WTC11 (cell line): ENCODE data around the gene CPLX3. TPM values are rescaled to one million over a fixed set of nuclear protein-coding genes. Genes with fewer than 3 reads are reported as not detected.
A peak's percentile ranks its signal among the peaks of the same experiment; 100 is the strongest.

Source experiments
- ATAC-seq: fragments of 200-7000 bp; cut with Tn5 transposase; 2 replicates; pipeline ENCODE4 v1.10.0; 2021; ENCODE audit warnings: mild to moderate bottlenecking, moderate library complexity
- CTCF ChIA-PET: fragments of 300-600 bp; sonication (Branson Sonifier 250); formaldehyde crosslinking; loops from one replicate; lab custom pipeline; 2021; ENCODE audit warnings: antibody characterized with exemption; lab: Charles Lee
- POLR2A ChIA-PET: fragments of 350-600 bp; sonication (Branson Sonifier 250); formaldehyde crosslinking; loops from one replicate; lab custom pipeline; 2021; ENCODE audit warnings: antibody characterized with exemption; lab: Charles Lee
- DNase-seq: peaks from one replicate; pipeline ENCODE4 v3.0.0; 2021; ENCODE audit warnings: low spot score
- H3K27ac Mint-ChIP-seq: 2 replicates; pipeline ENCODE4 v1.8.0; 2021; ENCODE audit warnings: mixed read lengths
- H3K27me3 Mint-ChIP-seq: 2 replicates; pipeline ENCODE4 v1.8.0; 2021; ENCODE audit warnings: low read depth, mild to moderate bottlenecking, moderate library complexity, mixed read lengths
- H3K36me3 Mint-ChIP-seq: 2 replicates; pipeline ENCODE4 v1.8.0; 2021; ENCODE audit warnings: mixed read lengths
- H3K4me1 Mint-ChIP-seq: 2 replicates; pipeline ENCODE4 v1.8.0; 2022; ENCODE audit warnings: mixed read lengths
- H3K4me3 Mint-ChIP-seq: 2 replicates; pipeline ENCODE4 v1.8.0; 2021; ENCODE audit warnings: mild to moderate bottlenecking, moderate library complexity, mixed read lengths
- H3K9me3 Mint-ChIP-seq: 2 replicates; pipeline ENCODE4 v1.8.0; 2021; ENCODE audit warnings: mixed read lengths
- ATF1 ChIP-seq: sonication (generic); formaldehyde crosslinking; IDR thresholded peaks from 2 replicates; pipeline ENCODE4 v1.8.1; 2023; ENCODE audit warnings: mild to moderate bottlenecking, moderate library complexity, missing genetic modification reagents
- FOXP1 ChIP-seq: sonication (generic); formaldehyde crosslinking; IDR thresholded peaks from 2 replicates; pipeline ENCODE4 v1.8.0; 2022; ENCODE audit warnings: missing genetic modification reagents, mild to moderate bottlenecking, moderate library complexity, borderline replicate concordance
- KAT7 ChIP-seq: sonication (generic); formaldehyde crosslinking; IDR thresholded peaks from 2 replicates; pipeline ENCODE4 v1.8.1; 2023; ENCODE audit warnings: missing genetic modification reagents, mild to moderate bottlenecking, borderline replicate concordance
- NFE2L1 ChIP-seq: sonication (generic); formaldehyde crosslinking; IDR thresholded peaks from 2 replicates; pipeline ENCODE4 v1.8.1; 2023; ENCODE audit warnings: missing genetic modification reagents
- NR2C2 ChIP-seq: sonication (generic); formaldehyde crosslinking; IDR thresholded peaks from 2 replicates; pipeline ENCODE4 v1.8.0; 2022; ENCODE audit warnings: mild to moderate bottlenecking, missing genetic modification reagents
- RORB ChIP-seq: fragments of 250-450 bp; sonication (Bioruptor Pico); IDR thresholded peaks from 2 replicates; pipeline ENCODE4 v1.9.0; 2021; ENCODE audit warnings: mild to moderate bottlenecking
- SMAD3 ChIP-seq: sonication (generic); formaldehyde crosslinking; IDR thresholded peaks from 2 replicates; pipeline ENCODE4 v1.8.0; 2022; ENCODE audit warnings: missing genetic modification reagents, mild to moderate bottlenecking, borderline replicate concordance
- TEAD1 ChIP-seq: sonication (generic); formaldehyde crosslinking; IDR thresholded peaks from 2 replicates; pipeline ENCODE4 v1.8.0; 2022; ENCODE audit warnings: mild to moderate bottlenecking, missing genetic modification reagents
- ZNF121 ChIP-seq: sonication (generic); formaldehyde crosslinking; IDR thresholded peaks from 2 replicates; pipeline ENCODE4 v1.8.0; 2023; ENCODE audit warnings: missing genetic modification reagents
- ZNF219 ChIP-seq: sonication (generic); formaldehyde crosslinking; IDR thresholded peaks from 2 replicates; pipeline ENCODE4 v1.8.0; 2023; ENCODE audit warnings: missing genetic modification reagents, mild to moderate bottlenecking, borderline replicate concordance
- ZNF396 ChIP-seq: fragments of 250-450 bp; sonication (Bioruptor Pico); IDR thresholded peaks from 2 replicates; pipeline ENCODE4 v1.8.0; 2021; ENCODE audit warnings: mild to moderate bottlenecking, moderate library complexity, borderline replicate concordance
- ZNF423 ChIP-seq: fragments of 250-450 bp; sonication (Bioruptor Pico); IDR thresholded peaks from 2 replicates; pipeline ENCODE4 v2.1.2; 2022; ENCODE audit warnings: mild to moderate bottlenecking, moderate library complexity
- total RNA-seq: library from RNA; stranded (reverse); gene quantifications from 3 replicates; pipeline ENCODE4 v1.2.3, GENCODE V29; 2021
- TF ChIP-seq, protein P1 (sequence below): sonication (generic); formaldehyde crosslinking; IDR thresholded peaks from 2 replicates; pipeline ENCODE4 v1.8.1; 2023; ENCODE audit warnings: mild to moderate bottlenecking, missing genetic modification reagents, moderate library complexity
- TF ChIP-seq, protein P2 (sequence below): sonication (generic); formaldehyde crosslinking; IDR thresholded peaks from 2 replicates; pipeline ENCODE4 v1.8.0; 2022; ENCODE audit warnings: mild to moderate bottlenecking, missing genetic modification reagents
- TF ChIP-seq, protein P3 (sequence below): sonication (generic); formaldehyde crosslinking; IDR thresholded peaks from 2 replicates; pipeline ENCODE4 v1.8.1; 2023; ENCODE audit warnings: mild to moderate bottlenecking, missing genetic modification reagents
- TF ChIP-seq, protein P4 (sequence below): fragments of 250-450 bp; sonication (Bioruptor Pico); IDR thresholded peaks from 2 replicates; pipeline ENCODE4 v1.8.0; 2021; ENCODE audit warnings: mild to moderate bottlenecking
- TF ChIP-seq, protein P5 (sequence below): sonication (generic); formaldehyde crosslinking; conservative IDR thresholded peaks from 2 replicates; pipeline ENCODE4 v1.8.1; 2022; ENCODE audit warnings: mild to moderate bottlenecking, missing genetic modification reagents
- TF ChIP-seq, protein P6 (sequence below): sonication (generic); formaldehyde crosslinking; IDR thresholded peaks from 2 replicates; pipeline ENCODE4 v1.8.1; 2022; ENCODE audit warnings: mild to moderate bottlenecking, moderate library complexity, missing genetic modification reagents
- TF ChIP-seq, protein P7 (sequence below): sonication (generic); formaldehyde crosslinking; IDR thresholded peaks from 2 replicates; pipeline ENCODE4 v1.8.0; 2023; ENCODE audit warnings: mild to moderate bottlenecking, missing genetic modification reagents
- TF ChIP-seq, protein P8 (sequence below): fragments of 250-450 bp; sonication (Bioruptor Pico); IDR thresholded peaks from 2 replicates; pipeline ENCODE4 v1.9.0; 2021; ENCODE audit warnings: mild to moderate bottlenecking, borderline replicate concordance

CPLX3 gene
- total RNA-seq, 1 experiment from 2014 or later: 0.09 TPM

DNA sequence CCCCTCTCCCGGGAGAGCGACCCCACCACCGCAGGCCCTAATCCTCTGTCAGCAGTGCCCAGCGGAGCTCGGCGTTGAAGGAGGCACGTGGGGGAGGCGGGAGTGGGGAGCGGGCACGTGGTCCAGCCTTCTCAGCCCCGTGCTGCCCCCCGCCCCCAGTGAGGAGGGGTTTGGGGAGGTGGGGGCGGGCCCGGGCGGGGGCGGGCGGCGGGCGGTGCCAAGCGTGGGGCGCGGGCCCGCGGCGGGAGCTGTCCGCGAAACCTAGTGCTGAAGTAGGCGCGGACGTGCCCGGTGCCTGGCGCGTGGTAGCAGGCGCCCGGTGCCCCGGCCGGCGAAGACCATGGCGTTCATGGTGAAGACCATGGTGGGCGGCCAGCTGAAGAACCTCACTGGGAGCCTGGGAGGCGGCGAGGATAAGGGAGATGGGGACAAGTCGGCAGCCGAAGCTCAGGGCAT, at the start of gene CPLX3 (continued):
- no peak for TF ChIP-seq NFE2L1
- TF ChIP-seq NR2C2: 0 out of 2 replicates have a peak, but pooled peaks have one; percentile 47
- TF ChIP-seq ZNF121 (CRISPR knock-in tag): no peak
- no peak for TF ChIP-seq KAT7 (CRISPR knock-in tag)
- TF ChIP-seq, protein P1, sequence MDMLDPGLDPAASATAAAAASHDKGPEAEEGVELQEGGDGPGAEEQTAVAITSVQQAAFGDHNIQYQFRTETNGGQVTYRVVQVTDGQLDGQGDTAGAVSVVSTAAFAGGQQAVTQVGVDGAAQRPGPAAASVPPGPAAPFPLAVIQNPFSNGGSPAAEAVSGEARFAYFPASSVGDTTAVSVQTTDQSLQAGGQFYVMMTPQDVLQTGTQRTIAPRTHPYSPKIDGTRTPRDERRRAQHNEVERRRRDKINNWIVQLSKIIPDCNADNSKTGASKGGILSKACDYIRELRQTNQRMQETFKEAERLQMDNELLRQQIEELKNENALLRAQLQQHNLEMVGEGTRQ (CRISPR knock-in tag): peak; percentile 83
- TF ChIP-seq, protein P2, sequence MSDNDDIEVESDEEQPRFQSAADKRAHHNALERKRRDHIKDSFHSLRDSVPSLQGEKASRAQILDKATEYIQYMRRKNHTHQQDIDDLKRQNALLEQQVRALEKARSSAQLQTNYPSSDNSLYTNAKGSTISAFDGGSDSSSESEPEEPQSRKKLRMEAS: peak; percentile 64; the same call in 1 of the 2 replicates
- peak; percentile 79; the same call in 1 of the 2 replicates for TF ChIP-seq TEAD1 (CRISPR knock-in tag)
- TF ChIP-seq, protein P3, sequence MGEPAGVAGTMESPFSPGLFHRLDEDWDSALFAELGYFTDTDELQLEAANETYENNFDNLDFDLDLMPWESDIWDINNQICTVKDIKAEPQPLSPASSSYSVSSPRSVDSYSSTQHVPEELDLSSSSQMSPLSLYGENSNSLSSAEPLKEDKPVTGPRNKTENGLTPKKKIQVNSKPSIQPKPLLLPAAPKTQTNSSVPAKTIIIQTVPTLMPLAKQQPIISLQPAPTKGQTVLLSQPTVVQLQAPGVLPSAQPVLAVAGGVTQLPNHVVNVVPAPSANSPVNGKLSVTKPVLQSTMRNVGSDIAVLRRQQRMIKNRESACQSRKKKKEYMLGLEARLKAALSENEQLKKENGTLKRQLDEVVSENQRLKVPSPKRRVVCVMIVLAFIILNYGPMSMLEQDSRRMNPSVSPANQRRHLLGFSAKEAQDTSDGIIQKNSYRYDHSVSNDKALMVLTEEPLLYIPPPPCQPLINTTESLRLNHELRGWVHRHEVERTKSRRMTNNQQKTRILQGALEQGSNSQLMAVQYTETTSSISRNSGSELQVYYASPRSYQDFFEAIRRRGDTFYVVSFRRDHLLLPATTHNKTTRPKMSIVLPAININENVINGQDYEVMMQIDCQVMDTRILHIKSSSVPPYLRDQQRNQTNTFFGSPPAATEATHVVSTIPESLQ (CRISPR knock-in tag): no peak
- TF ChIP-seq, protein P4, sequence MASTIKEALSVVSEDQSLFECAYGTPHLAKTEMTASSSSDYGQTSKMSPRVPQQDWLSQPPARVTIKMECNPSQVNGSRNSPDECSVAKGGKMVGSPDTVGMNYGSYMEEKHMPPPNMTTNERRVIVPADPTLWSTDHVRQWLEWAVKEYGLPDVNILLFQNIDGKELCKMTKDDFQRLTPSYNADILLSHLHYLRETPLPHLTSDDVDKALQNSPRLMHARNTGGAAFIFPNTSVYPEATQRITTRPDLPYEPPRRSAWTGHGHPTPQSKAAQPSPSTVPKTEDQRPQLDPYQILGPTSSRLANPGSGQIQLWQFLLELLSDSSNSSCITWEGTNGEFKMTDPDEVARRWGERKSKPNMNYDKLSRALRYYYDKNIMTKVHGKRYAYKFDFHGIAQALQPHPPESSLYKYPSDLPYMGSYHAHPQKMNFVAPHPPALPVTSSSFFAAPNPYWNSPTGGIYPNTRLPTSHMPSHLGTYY (CRISPR knock-in tag): no peak
- TF ChIP-seq RORB: no peak
- TF ChIP-seq, protein P5, sequence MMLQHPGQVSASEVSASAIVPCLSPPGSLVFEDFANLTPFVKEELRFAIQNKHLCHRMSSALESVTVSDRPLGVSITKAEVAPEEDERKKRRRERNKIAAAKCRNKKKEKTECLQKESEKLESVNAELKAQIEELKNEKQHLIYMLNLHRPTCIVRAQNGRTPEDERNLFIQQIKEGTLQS (CRISPR knock-in tag): no peak
- TF ChIP-seq ZNF423: no peak
- peak; percentile 82 for TF ChIP-seq ZNF219 (CRISPR knock-in tag)

DNA sequence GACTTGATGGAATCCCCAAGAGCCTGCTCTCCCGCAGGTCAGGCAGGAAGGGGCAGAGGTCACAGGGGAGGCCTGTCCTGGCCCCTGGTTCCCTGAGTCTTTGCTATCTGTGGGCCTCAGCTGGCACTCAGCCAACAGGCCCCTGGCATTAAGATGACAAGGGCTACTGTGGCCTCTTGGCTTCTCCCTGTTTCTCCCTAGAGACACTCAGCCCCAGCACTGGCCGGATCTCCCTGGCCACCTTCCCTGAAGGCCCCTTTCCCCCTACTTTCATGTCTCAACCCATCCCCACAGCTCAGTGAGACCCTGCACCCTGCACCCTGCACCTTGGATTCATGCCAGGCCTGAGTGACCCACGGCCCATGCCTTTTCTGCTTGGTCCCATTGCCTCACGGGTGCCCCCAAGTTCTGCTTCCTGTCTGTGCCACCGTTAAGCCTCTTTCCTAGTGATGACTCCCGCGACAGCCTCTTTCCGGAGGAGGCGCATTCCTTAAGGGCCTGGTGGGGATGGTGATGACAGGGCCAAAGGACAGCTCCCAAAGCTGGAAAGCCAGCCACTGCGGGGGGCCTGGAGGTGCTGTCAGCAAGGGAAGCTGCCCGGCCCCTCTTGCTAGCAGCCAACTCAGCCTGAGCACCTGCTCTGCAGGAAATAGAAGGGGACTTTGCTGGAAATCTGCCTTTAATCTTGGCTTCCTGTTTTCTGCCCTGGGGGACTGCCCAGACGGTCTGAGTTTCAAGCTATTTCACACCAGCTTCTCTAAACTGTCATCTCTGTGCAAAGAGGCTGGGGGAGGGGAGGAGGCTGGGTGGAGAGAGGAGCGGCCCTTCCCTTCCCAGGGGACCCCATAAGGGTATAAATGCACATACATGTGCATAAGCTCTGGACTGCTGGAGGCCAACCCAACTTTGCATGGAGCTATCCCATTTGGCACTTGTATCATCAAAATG, 49.3 kb upstream of the CPLX3 start:
- Mint-ChIP-seq H3K4me1 (peaks cover 48% of the 10 kb centered on the region), H3K4me3 (no peak overlapping the region), H3K36me3 (no peaks in the 10 kb centered on the region), H3K27ac (no peak overlapping the region), H3K27me3 (peaks cover 36% of the 10 kb centered on the region), H3K9me3 (no peaks in the 10 kb centered on the region)
- CTCF ChIA-PET: interaction anchor here (0.6 to 14.8 kb wide), 15 partner anchors 3 to 354 kb away, joined by 3 to 360 read pairs (median 5); partner anchors contain the start of genes CPLX3, CSK and SCAMP2
- ATAC-seq (peak; percentile 27), DNase-seq (peak; percentile 56)
- POLR2A ChIA-PET: interaction anchor here (1.0 to 1.5 kb wide), 2 partner anchors 11 to 16 kb away, joined by 4 read pairs; no protein-coding TSS in a partner anchor
- TF ChIP-seq KAT7 (CRISPR knock-in tag) (no peak), FOXP1 (no peak), ATF1 (no peak), ZNF396 (CRISPR knock-in tag) (no peak), SMAD3 (no peak)
- TF ChIP-seq, protein P6, sequence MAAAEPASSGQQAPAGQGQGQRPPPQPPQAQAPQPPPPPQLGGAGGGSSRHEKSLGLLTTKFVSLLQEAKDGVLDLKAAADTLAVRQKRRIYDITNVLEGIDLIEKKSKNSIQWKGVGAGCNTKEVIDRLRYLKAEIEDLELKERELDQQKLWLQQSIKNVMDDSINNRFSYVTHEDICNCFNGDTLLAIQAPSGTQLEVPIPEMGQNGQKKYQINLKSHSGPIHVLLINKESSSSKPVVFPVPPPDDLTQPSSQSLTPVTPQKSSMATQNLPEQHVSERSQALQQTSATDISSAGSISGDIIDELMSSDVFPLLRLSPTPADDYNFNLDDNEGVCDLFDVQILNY (CRISPR knock-in tag): no peak
- TF ChIP-seq, protein P5 (CRISPR knock-in tag): no peak
- TF ChIP-seq, protein P7, sequence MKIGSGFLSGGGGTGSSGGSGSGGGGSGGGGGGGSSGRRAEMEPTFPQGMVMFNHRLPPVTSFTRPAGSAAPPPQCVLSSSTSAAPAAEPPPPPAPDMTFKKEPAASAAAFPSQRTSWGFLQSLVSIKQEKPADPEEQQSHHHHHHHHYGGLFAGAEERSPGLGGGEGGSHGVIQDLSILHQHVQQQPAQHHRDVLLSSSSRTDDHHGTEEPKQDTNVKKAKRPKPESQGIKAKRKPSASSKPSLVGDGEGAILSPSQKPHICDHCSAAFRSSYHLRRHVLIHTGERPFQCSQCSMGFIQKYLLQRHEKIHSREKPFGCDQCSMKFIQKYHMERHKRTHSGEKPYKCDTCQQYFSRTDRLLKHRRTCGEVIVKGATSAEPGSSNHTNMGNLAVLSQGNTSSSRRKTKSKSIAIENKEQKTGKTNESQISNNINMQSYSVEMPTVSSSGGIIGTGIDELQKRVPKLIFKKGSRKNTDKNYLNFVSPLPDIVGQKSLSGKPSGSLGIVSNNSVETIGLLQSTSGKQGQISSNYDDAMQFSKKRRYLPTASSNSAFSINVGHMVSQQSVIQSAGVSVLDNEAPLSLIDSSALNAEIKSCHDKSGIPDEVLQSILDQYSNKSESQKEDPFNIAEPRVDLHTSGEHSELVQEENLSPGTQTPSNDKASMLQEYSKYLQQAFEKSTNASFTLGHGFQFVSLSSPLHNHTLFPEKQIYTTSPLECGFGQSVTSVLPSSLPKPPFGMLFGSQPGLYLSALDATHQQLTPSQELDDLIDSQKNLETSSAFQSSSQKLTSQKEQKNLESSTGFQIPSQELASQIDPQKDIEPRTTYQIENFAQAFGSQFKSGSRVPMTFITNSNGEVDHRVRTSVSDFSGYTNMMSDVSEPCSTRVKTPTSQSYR (CRISPR knock-in tag): no peak
- TF ChIP-seq, protein P8, sequence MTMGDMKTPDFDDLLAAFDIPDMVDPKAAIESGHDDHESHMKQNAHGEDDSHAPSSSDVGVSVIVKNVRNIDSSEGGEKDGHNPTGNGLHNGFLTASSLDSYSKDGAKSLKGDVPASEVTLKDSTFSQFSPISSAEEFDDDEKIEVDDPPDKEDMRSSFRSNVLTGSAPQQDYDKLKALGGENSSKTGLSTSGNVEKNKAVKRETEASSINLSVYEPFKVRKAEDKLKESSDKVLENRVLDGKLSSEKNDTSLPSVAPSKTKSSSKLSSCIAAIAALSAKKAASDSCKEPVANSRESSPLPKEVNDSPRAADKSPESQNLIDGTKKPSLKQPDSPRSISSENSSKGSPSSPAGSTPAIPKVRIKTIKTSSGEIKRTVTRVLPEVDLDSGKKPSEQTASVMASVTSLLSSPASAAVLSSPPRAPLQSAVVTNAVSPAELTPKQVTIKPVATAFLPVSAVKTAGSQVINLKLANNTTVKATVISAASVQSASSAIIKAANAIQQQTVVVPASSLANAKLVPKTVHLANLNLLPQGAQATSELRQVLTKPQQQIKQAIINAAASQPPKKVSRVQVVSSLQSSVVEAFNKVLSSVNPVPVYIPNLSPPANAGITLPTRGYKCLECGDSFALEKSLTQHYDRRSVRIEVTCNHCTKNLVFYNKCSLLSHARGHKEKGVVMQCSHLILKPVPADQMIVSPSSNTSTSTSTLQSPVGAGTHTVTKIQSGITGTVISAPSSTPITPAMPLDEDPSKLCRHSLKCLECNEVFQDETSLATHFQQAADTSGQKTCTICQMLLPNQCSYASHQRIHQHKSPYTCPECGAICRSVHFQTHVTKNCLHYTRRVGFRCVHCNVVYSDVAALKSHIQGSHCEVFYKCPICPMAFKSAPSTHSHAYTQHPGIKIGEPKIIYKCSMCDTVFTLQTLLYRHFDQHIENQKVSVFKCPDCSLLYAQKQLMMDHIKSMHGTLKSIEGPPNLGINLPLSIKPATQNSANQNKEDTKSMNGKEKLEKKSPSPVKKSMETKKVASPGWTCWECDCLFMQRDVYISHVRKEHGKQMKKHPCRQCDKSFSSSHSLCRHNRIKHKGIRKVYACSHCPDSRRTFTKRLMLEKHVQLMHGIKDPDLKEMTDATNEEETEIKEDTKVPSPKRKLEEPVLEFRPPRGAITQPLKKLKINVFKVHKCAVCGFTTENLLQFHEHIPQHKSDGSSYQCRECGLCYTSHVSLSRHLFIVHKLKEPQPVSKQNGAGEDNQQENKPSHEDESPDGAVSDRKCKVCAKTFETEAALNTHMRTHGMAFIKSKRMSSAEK: no peak
